H9 (cell line): Measurements from ENCODE around the gene ALDH1A2. TPM values are rescaled to one million over a fixed set of nuclear protein-coding genes. Genes with fewer than 3 reads are reported as not detected.

Experiments used
- DNase-seq: peaks from one replicate; pipeline ENCODE4 v3.0.0-alpha.2; 2017
- H2AFZ ChIP-seq: one replicate; pipeline ENCODE4 v1.6.1; 2013; ENCODE audit warnings: mild to moderate bottlenecking, low read length, control low read depth, moderate library complexity
- H2AK5ac ChIP-seq: 2 replicates; pipeline ENCODE4 v1.6.1; 2013; ENCODE audit warnings: low read length, control low read depth, mixed read lengths; ENCODE audit not compliant: insufficient read length
- H2BK120ac ChIP-seq: one replicate; pipeline ENCODE4 v1.6.1; 2013; ENCODE audit warnings: low read depth, mild to moderate bottlenecking, low read length, control low read depth, inconsistent platforms; ENCODE audit not compliant: poor library complexity, severe bottlenecking
- H2BK12ac ChIP-seq: 2 replicates; pipeline ENCODE4 v1.6.1; 2013; ENCODE audit warnings: low read length, control low read depth, mixed read lengths, low read depth; ENCODE audit not compliant: insufficient read length
- H2BK15ac ChIP-seq: 2 replicates; pipeline ENCODE4 v1.6.1; 2013; ENCODE audit warnings: low read depth, low read length, control low read depth
- H2BK20ac ChIP-seq: one replicate; pipeline ENCODE4 v1.6.1; 2013; ENCODE audit warnings: low read depth, mild to moderate bottlenecking, low read length, control low read depth, inconsistent platforms; ENCODE audit not compliant: poor library complexity, severe bottlenecking
- H2BK5ac ChIP-seq: 2 replicates; pipeline ENCODE4 v1.6.1; 2013; ENCODE audit warnings: low read length, control low read depth, mixed read lengths; ENCODE audit not compliant: insufficient read length
- H3K14ac ChIP-seq: 2 replicates; pipeline ENCODE4 v1.6.1; 2013; ENCODE audit warnings: low read length, control low read depth; ENCODE audit not compliant: insufficient read depth
- H3K18ac ChIP-seq: 2 replicates; pipeline ENCODE4 v1.6.1; 2013; ENCODE audit warnings: low read depth, mild to moderate bottlenecking, mixed read lengths, low read length, control low read depth; ENCODE audit not compliant: insufficient read length
- H3K23ac ChIP-seq: 2 replicates; pipeline ENCODE4 v1.6.1; 2013; ENCODE audit warnings: low read length, control low read depth, mixed read lengths, low read depth; ENCODE audit not compliant: insufficient read length
- H3K23me2 ChIP-seq: 2 replicates; pipeline ENCODE4 v1.6.1; 2013; ENCODE audit warnings: low read depth, mild to moderate bottlenecking, mixed read lengths, low read length, control low read depth; ENCODE audit not compliant: insufficient read length, poor library complexity, severe bottlenecking
- H3K27ac ChIP-seq: 2 replicates; pipeline ENCODE4 v1.5.1; 2013; ENCODE audit warnings: low read length, control low read depth, mixed read lengths, low read depth; ENCODE audit not compliant: insufficient read length
- H3K27me3 ChIP-seq: 2 replicates; pipeline ENCODE4 v1.6.1; 2013; ENCODE audit warnings: low read length, control low read depth, inconsistent platforms; ENCODE audit not compliant: insufficient read depth
- H3K4ac ChIP-seq: 2 replicates; pipeline ENCODE4 v1.6.1; 2013; ENCODE audit warnings: low read depth, mild to moderate bottlenecking, control low read depth, inconsistent platforms, low read length, moderate library complexity
- H3K4me1 ChIP-seq: 2 replicates; pipeline ENCODE4 v1.6.1; 2013; ENCODE audit warnings: low read length, control low read depth, inconsistent platforms; ENCODE audit not compliant: insufficient read depth
- H3K4me2 ChIP-seq: 2 replicates; pipeline ENCODE4 v1.6.1; 2013; ENCODE audit warnings: low read length, control low read depth, mixed read lengths; ENCODE audit not compliant: insufficient read length, insufficient read depth
- H3K56ac ChIP-seq: 2 replicates; pipeline ENCODE4 v1.6.1; 2013; ENCODE audit warnings: low read depth, mild to moderate bottlenecking, mixed read lengths, low read length, control low read depth; ENCODE audit not compliant: insufficient read length
- H3K79me1 ChIP-seq: 2 replicates; pipeline ENCODE4 v1.6.1; 2013; ENCODE audit warnings: low read depth, mild to moderate bottlenecking, moderate library complexity, low read length, control low read depth, inconsistent platforms; ENCODE audit not compliant: insufficient read depth, poor library complexity, severe bottlenecking
- H3K79me2 ChIP-seq: 2 replicates; pipeline ENCODE4 v1.6.1; 2013; ENCODE audit warnings: low read length, control low read depth, inconsistent platforms; ENCODE audit not compliant: insufficient read depth
- H3K9ac ChIP-seq: 2 replicates; pipeline ENCODE4 v1.6.1; 2013; ENCODE audit warnings: low read length, control low read depth, mixed read lengths; ENCODE audit not compliant: insufficient read length; ENCODE audit errors: extremely low read depth
- H3K9me3 ChIP-seq: one replicate; pipeline ENCODE4 v1.6.1; 2013; ENCODE audit warnings: low read depth, low read length, inconsistent platforms; ENCODE audit not compliant: control insufficient read depth
- H3T11ph ChIP-seq: one replicate; pipeline ENCODE4 v1.6.1; 2013; ENCODE audit warnings: mild to moderate bottlenecking, low read length, control low read depth, inconsistent platforms
- H4K20me1 ChIP-seq: one replicate; pipeline ENCODE4 v1.6.1; 2013; ENCODE audit not compliant: control insufficient read depth, insufficient read length, insufficient read depth
- H4K5ac ChIP-seq: 2 replicates; pipeline ENCODE4 v1.6.1; 2013; ENCODE audit warnings: low read depth, mild to moderate bottlenecking, mixed read lengths, low read length, control low read depth; ENCODE audit not compliant: insufficient read length
- H4K8ac ChIP-seq: replicated peaks from 2 replicates; pipeline ENCODE4 v1.6.1; 2013; ENCODE audit warnings: low read length, control low read depth, mixed read lengths, low read depth; ENCODE audit not compliant: insufficient read length
- H4K91ac ChIP-seq: 2 replicates; pipeline ENCODE4 v1.6.1; 2013; ENCODE audit warnings: low read depth, mild to moderate bottlenecking, moderate library complexity, mixed read lengths, low read length, control low read depth; ENCODE audit not compliant: insufficient read length
- H3K27ac Mint-ChIP-seq, 3 experiments: 2 replicates in 2 of 3; 3 replicates in 1 of 3; pipeline ENCODE4 v1.8.0; 2020 to 2021; ENCODE audit warnings: mixed read lengths in 3 of 3, mild to moderate bottlenecking in 1 of 3, moderate library complexity in 1 of 3
- H3K27me3 Mint-ChIP-seq: 2 replicates; pipeline ENCODE4 v1.8.0; 2021; ENCODE audit warnings: low read depth, mild to moderate bottlenecking, moderate library complexity, mixed read lengths
- H3K36me3 Mint-ChIP-seq, 3 experiments: 2 replicates in 2 of 3; 3 replicates in 1 of 3; pipeline ENCODE4 v1.8.0; 2020 to 2021; ENCODE audit warnings: low read depth in 3 of 3, mixed read lengths in 3 of 3; ENCODE audit not compliant: insufficient read depth in 1 of 3
- H3K4me1 Mint-ChIP-seq, 2 experiments: 2 replicates each; pipeline ENCODE4 v1.8.0; 2020; ENCODE audit warnings: mixed read lengths in 2 of 2
- H3K4me3 Mint-ChIP-seq, 2 experiments: 2 replicates in 1 of 2; 3 replicates in 1 of 2; pipeline ENCODE4 v1.8.0; 2020 to 2021; ENCODE audit warnings: mild to moderate bottlenecking in 2 of 2, mixed read lengths in 2 of 2, moderate library complexity in 1 of 2
- H3K9me3 Mint-ChIP-seq, 2 experiments: 2 replicates in 1 of 2; 3 replicates in 1 of 2; pipeline ENCODE4 v1.8.0; 2020; ENCODE audit warnings: mild to moderate bottlenecking in 2 of 2, mixed read lengths in 2 of 2, moderate library complexity in 1 of 2
- WGBS: extraction: QIAGEN DNeasy Blood & Tissue Kit; methylation state at CpG from one replicate; pipeline ENCODE4 v1.1.7; 2013; ENCODE audit warnings: missing lambda C conversion rate, low lambda C conversion rate, mixed read lengths; ENCODE audit not compliant: insufficient read length; ENCODE audit errors: extremely low coverage; 5-methylcytosine and 5-hydroxymethylcytosine counted together
- total RNA-seq: library from RNA; stranded (reverse); gene quantifications from 2 replicates; pipeline ENCODE4 v1.2.1, GENCODE V29; 2021
- TF ChIP-seq, protein P1 (sequence below): fragments of 200-600 bp; sonication (generic); conservative IDR thresholded peaks from 3 replicates; pipeline ENCODE4 v1.8.0; 2021; ENCODE audit warnings: antibody characterized with exemption, mild to moderate bottlenecking

Gene ALDH1A2
- total RNA-seq, 1 experiment from 2014 or later: 0.72 TPM

DNA sequence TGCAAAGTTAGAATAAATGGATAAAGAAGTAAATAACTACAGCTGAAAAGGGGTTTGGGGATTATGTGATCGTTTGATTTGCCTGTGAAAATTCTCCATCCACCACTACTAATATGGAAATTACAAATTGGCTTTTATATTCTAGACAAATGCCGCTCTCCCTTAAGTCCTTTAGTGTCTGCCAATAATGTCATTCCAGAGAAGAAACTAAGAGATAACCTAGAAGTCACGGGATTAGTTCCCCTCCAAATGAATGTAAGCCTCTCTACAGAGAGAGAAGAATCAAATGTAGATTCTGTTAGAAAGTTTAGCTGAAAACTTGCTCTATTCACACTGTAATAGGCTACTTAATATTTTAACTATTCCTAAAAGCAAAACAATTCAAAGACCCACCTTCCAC, 92.0 kb downstream of the ALDH1A2 start:
- Histone ChIP-seq H4K8ac (no peak overlapping the region), H2BK5ac (no peak overlapping the region), H3T11ph (no peak overlapping the region), H4K5ac (no peak overlapping the region), H2AFZ (no peak overlapping the region), H3K9me3 (no peaks in the 10 kb centered on the region), H3K9ac (no peak overlapping the region), H3K56ac (no peak overlapping the region), H3K27me3 (no peaks in the 10 kb centered on the region), H3K27ac (no peak overlapping the region), H2AK5ac (no peak overlapping the region), H3K79me1 (no peaks in the 10 kb centered on the region), H3K18ac (no peak overlapping the region), H4K20me1 (no peaks in the 10 kb centered on the region), H2BK15ac (no peak overlapping the region), H3K4me2 (no peak overlapping the region), H3K23me2 (no peaks in the 10 kb centered on the region), H3K4ac (no peak overlapping the region), H2BK120ac (no peak overlapping the region), H2BK20ac (no peak overlapping the region), H3K4me1 (no peaks in the 10 kb centered on the region), H3K23ac (no peak overlapping the region), H2BK12ac (no peak overlapping the region), H4K91ac (no peak overlapping the region), H3K14ac (no peak overlapping the region), H3K79me2 (no peaks in the 10 kb centered on the region)
- Mint-ChIP-seq H3K27me3 (peaks cover 3% of the 10 kb centered on the region), H3K4me1 (peaks cover 4 to 10% of the 10 kb centered on the region in 2 experiments; a peak in 3 of 4 replicates), H3K36me3 (no peaks in the 10 kb centered on the region), H3K4me3 (no peak overlapping the region), H3K9me3 (no peaks in the 10 kb centered on the region; a peak in 1 of 5 replicates), H3K27ac (no peak overlapping the region)
- TF ChIP-seq, protein P1, sequence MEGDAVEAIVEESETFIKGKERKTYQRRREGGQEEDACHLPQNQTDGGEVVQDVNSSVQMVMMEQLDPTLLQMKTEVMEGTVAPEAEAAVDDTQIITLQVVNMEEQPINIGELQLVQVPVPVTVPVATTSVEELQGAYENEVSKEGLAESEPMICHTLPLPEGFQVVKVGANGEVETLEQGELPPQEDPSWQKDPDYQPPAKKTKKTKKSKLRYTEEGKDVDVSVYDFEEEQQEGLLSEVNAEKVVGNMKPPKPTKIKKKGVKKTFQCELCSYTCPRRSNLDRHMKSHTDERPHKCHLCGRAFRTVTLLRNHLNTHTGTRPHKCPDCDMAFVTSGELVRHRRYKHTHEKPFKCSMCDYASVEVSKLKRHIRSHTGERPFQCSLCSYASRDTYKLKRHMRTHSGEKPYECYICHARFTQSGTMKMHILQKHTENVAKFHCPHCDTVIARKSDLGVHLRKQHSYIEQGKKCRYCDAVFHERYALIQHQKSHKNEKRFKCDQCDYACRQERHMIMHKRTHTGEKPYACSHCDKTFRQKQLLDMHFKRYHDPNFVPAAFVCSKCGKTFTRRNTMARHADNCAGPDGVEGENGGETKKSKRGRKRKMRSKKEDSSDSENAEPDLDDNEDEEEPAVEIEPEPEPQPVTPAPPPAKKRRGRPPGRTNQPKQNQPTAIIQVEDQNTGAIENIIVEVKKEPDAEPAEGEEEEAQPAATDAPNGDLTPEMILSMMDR: no peak
- no CpG with 5 or more reads among the region's 3 CpGs for WGBS
- DNase-seq: no peak
